ENCODE measurements around the gene RHOG. TPM values are rescaled to one million over a fixed set of nuclear protein-coding genes. Genes with fewer than 3 reads are reported as not detected.
"Not testable (repeated sequence)": the region's sequence is repeated elsewhere in the genome, so short reads cannot be mapped to it uniquely, and the experiment has no call there.

Gene RHOG
- total RNA-seq, 1 experiment from 2014 or later: 33.6 TPM

DNA sequence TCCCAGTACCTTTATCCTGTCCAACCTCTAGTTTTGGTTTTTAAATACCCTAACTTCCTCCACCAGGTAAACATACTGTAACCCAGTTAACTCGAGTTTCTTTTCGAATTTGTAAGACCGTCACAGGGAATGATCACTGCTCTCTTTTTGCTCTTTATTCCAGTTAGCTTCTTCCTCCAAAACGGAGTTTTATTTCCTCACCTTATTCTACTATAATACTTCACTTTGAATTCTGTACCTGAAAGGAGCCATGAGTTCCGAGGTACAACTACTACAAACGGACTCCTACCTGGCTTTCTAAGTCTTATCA, 44.8 kb downstream of the RHOG start:
- Mint-ChIP-seq H3K4me1 (peaks cover 17% of the 10 kb centered on the region), H3K27me3 (ENCODE audit: low read depth) (no peaks in the 10 kb centered on the region), H3K36me3 (peaks cover 29% of the 10 kb centered on the region), H3K27ac (peak overlapping the region; percentile 24), H3K4me3 (peak overlapping the region; percentile 83), H3K9me3 (no peaks in the 10 kb centered on the region)
- ATAC-seq (no peak), DNase-seq (ENCODE audit: low spot score) (no peak)
- POLR2A ChIA-PET: interaction anchor here (0.6 kb wide), 1 partner anchor 12 kb away, joined by 3 read pairs; no protein-coding TSS in a partner anchor
- TF ChIP-seq FOXK1 (CRISPR knock-in tag; IDR thresholded peaks at IDR 0.05) (no peak), SP1 (CRISPR knock-in tag; conservative IDR thresholded peaks at IDR 0.05) (no peak), ZNF396 (CRISPR knock-in tag; IDR thresholded peaks at IDR 0.05; ENCODE audit: borderline replicate concordance) (no peak)
- TF ChIP-seq, protein P1, sequence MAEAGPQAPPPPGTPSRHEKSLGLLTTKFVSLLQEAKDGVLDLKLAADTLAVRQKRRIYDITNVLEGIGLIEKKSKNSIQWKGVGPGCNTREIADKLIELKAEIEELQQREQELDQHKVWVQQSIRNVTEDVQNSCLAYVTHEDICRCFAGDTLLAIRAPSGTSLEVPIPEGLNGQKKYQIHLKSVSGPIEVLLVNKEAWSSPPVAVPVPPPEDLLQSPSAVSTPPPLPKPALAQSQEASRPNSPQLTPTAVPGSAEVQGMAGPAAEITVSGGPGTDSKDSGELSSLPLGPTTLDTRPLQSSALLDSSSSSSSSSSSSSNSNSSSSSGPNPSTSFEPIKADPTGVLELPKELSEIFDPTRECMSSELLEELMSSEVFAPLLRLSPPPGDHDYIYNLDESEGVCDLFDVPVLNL (CRISPR knock-in tag; IDR thresholded peaks at IDR 0.05; ENCODE audit: borderline replicate concordance, low read depth): no peak
- TF ChIP-seq, protein P2, sequence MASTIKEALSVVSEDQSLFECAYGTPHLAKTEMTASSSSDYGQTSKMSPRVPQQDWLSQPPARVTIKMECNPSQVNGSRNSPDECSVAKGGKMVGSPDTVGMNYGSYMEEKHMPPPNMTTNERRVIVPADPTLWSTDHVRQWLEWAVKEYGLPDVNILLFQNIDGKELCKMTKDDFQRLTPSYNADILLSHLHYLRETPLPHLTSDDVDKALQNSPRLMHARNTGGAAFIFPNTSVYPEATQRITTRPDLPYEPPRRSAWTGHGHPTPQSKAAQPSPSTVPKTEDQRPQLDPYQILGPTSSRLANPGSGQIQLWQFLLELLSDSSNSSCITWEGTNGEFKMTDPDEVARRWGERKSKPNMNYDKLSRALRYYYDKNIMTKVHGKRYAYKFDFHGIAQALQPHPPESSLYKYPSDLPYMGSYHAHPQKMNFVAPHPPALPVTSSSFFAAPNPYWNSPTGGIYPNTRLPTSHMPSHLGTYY (CRISPR knock-in tag; IDR thresholded peaks at IDR 0.05): no peak
- TF ChIP-seq, protein P3, sequence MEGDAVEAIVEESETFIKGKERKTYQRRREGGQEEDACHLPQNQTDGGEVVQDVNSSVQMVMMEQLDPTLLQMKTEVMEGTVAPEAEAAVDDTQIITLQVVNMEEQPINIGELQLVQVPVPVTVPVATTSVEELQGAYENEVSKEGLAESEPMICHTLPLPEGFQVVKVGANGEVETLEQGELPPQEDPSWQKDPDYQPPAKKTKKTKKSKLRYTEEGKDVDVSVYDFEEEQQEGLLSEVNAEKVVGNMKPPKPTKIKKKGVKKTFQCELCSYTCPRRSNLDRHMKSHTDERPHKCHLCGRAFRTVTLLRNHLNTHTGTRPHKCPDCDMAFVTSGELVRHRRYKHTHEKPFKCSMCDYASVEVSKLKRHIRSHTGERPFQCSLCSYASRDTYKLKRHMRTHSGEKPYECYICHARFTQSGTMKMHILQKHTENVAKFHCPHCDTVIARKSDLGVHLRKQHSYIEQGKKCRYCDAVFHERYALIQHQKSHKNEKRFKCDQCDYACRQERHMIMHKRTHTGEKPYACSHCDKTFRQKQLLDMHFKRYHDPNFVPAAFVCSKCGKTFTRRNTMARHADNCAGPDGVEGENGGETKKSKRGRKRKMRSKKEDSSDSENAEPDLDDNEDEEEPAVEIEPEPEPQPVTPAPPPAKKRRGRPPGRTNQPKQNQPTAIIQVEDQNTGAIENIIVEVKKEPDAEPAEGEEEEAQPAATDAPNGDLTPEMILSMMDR (IDR thresholded peaks at IDR 0.05): no peak
- TF ChIP-seq, protein P4, sequence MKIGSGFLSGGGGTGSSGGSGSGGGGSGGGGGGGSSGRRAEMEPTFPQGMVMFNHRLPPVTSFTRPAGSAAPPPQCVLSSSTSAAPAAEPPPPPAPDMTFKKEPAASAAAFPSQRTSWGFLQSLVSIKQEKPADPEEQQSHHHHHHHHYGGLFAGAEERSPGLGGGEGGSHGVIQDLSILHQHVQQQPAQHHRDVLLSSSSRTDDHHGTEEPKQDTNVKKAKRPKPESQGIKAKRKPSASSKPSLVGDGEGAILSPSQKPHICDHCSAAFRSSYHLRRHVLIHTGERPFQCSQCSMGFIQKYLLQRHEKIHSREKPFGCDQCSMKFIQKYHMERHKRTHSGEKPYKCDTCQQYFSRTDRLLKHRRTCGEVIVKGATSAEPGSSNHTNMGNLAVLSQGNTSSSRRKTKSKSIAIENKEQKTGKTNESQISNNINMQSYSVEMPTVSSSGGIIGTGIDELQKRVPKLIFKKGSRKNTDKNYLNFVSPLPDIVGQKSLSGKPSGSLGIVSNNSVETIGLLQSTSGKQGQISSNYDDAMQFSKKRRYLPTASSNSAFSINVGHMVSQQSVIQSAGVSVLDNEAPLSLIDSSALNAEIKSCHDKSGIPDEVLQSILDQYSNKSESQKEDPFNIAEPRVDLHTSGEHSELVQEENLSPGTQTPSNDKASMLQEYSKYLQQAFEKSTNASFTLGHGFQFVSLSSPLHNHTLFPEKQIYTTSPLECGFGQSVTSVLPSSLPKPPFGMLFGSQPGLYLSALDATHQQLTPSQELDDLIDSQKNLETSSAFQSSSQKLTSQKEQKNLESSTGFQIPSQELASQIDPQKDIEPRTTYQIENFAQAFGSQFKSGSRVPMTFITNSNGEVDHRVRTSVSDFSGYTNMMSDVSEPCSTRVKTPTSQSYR (CRISPR knock-in tag; IDR thresholded peaks at IDR 0.05): no peak
- CTCF ChIA-PET: interaction anchor here (1.2 to 4.7 kb wide), 2 partner anchors 12 to 97 kb away, joined by 3 to 52 read pairs; partner anchors contain the start of gene PGAP2

DNA sequence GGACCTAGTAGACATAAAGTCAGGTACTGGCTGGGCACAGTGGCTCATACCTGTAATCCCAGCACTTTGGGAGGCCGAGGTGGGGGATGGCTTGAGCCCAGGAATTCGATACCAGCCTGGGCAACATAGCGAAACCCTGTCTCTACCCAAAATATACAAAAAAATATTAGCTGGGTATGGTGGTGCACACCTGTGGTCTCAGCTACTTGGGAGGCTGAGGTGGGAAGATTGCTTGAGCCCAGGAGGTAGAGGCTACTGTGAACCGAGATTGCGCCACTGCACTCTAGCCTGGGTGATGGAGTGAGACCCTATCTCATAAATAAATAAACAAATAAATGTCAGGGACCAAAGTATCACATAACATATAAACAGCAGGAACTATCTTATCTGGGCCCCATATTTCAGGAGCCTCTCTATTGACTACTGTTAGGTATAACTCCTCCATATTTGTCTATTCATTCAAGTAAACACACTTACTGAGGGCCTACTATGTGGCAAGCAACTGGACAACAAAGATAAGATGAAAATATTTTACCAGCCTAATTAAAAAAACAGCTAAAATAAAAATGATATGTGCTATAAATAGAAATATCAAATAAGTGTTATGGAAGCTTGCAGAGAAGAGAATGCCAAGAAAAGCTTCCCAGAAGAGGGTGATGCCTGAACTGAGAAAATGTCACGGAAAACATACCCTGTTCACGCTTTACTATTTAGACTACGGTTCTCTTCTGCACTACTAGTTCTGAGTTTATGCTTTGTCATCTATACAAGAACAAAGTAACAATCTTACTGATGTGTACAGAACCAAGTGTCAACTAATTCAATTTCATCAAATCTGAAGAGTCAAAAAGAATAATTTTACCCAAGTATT, 45.4 kb downstream of the RHOG start:
- CTCF ChIA-PET: interaction anchor here (1.2 to 4.7 kb wide), 2 partner anchors 13 to 97 kb away, joined by 3 to 52 read pairs; partner anchors contain the start of gene PGAP2
- TF ChIP-seq SMAD4 (CRISPR knock-in tag; IDR thresholded peaks at IDR 0.05): no peak
- no peaks in the 10 kb centered on the region for H3K27me3 Mint-ChIP-seq (ENCODE audit: low read depth)
- peaks cover 20% of the 10 kb centered on the region for H3K4me1 Mint-ChIP-seq
- no peaks in the 10 kb centered on the region for H3K9me3 Mint-ChIP-seq
- H3K4me3 Mint-ChIP-seq: peak overlapping the region; percentile 83
- ATAC-seq (no peak), DNase-seq (ENCODE audit: low spot score) (no peak)
- H3K36me3 Mint-ChIP-seq: peaks cover 29% of the 10 kb centered on the region
- POLR2A ChIA-PET: interaction anchor here (0.6 kb wide), 1 partner anchor 12 kb away, joined by 3 read pairs; no protein-coding TSS in a partner anchor
- H3K27ac Mint-ChIP-seq: peak overlapping the region; percentile 45; the same call in 1 of the 2 replicates

DNA sequence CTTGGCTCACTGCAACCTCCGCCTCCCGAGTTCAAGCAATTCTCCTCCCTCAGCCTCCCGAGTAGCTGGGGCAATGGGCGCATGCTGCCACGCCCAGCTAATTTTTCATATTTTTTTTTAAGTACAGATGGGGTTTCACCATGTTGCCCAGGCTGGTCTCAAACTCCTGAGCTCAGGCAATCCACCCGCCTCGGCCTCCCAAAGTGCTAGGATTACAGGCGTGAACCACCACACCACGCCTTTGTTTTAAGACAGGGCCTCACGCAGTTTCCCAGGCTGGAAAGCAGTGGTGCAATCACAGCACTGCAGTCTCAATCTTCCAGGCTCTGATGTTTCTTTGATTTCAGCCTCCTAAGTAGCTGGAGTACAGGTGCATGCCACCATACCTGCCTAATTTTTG, 46.4 kb downstream of the RHOG start:
- DNase-seq (ENCODE audit: low spot score); H3K9me3 Mint-ChIP-seq; POLR2A ChIA-PET; H3K27me3 Mint-ChIP-seq (ENCODE audit: low read depth); ATAC-seq; H3K4me3 Mint-ChIP-seq: not testable (repeated sequence)
- H3K27ac Mint-ChIP-seq: 0 out of 2 replicates have a peak overlapping the region, but pooled peaks have one; percentile 32
- H3K4me1 Mint-ChIP-seq: peaks cover 20% of the 10 kb centered on the region
- CTCF ChIA-PET: interaction anchor here (1.3 kb wide), 1 partner anchor 14 kb away, joined by 4 read pairs; the partner anchor contains the start of gene PGAP2
- H3K36me3 Mint-ChIP-seq: peaks cover 29% of the 10 kb centered on the region

DNA sequence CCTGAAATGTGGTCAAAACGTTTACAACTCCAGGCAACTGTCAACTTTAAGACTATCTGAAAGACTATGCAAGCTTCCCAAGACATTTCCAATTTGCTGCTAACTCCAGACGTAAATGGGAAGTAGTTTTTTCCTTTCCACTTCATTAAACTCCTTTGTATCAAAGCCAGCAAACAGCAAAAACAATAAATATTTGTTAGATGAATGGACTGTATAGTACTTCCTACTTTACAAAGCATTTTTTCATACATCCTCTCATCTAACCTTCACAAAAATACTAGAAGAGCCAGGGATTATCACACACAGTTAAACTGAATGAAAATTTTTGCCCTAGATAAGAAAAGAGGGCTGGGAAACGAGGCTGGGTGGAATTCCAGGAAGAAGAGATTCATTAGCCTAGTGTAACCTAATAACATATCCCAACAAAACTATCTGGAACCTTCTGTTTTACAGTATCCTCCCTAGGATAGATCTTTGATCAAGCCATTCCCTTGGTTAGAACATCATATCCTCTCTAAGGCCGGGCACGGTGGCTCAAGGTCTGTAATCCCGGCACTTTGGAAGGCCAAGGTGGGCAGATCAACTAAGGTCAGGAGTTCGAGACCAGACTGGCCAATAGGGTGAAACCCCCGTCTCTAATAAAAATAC, 53.9 kb downstream of the RHOG start:
- H3K27ac Mint-ChIP-seq: peak overlapping the region; percentile 55
- ChIA-PET CTCF (interaction anchor here (0.9 kb wide), 1 partner anchor 20 kb away, joined by 3 read pairs; no protein-coding TSS in a partner anchor), POLR2A (no interaction called here)
- DNase-seq (ENCODE audit: low spot score): no peak
- peaks cover 11% of the 10 kb centered on the region for H3K4me1 Mint-ChIP-seq
- no peak overlapping the region for H3K4me3 Mint-ChIP-seq
- peaks cover 11% of the 10 kb centered on the region for H3K36me3 Mint-ChIP-seq
- TF ChIP-seq ZNF138 (CRISPR knock-in tag; conservative IDR thresholded peaks at IDR 0.05) (no peak), ZNF416 (CRISPR knock-in tag; IDR thresholded peaks at IDR 0.05) (no peak), FOXP1 (CRISPR knock-in tag; IDR thresholded peaks at IDR 0.05; ENCODE audit: borderline replicate concordance) (no peak), ZBTB21 (CRISPR knock-in tag; IDR thresholded peaks at IDR 0.05; ENCODE audit: borderline replicate concordance) (no peak), CREM (CRISPR knock-in tag; IDR thresholded peaks at IDR 0.05) (no peak), NFE2L1 (CRISPR knock-in tag; IDR thresholded peaks at IDR 0.05) (no peak)
- TF ChIP-seq, protein P5, sequence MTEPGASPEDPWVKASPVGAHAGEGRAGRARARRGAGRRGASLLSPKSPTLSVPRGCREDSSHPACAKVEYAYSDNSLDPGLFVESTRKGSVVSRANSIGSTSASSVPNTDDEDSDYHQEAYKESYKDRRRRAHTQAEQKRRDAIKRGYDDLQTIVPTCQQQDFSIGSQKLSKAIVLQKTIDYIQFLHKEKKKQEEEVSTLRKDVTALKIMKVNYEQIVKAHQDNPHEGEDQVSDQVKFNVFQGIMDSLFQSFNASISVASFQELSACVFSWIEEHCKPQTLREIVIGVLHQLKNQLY (CRISPR knock-in tag; IDR thresholded peaks at IDR 0.05): no peak
- TF ChIP-seq, protein P6, sequence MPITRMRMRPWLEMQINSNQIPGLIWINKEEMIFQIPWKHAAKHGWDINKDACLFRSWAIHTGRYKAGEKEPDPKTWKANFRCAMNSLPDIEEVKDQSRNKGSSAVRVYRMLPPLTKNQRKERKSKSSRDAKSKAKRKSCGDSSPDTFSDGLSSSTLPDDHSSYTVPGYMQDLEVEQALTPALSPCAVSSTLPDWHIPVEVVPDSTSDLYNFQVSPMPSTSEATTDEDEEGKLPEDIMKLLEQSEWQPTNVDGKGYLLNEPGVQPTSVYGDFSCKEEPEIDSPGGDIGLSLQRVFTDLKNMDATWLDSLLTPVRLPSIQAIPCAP (CRISPR knock-in tag; IDR thresholded peaks at IDR 0.05): no peak
- no peaks in the 10 kb centered on the region for H3K9me3 Mint-ChIP-seq
- ATAC-seq: no peak
- no peaks in the 10 kb centered on the region for H3K27me3 Mint-ChIP-seq (ENCODE audit: low read depth)
